Measurements from ENCODE around the gene QSER1.
"Not testable (repeated sequence)": the region's sequence is repeated elsewhere in the genome, so short reads cannot be mapped to it uniquely, and the experiment has no call there.

Gene QSER1

GRCh38 chr11:32891657-32892354 is 805 bp upstream of the QSER1 start:
- DNase-seq, result peak in 1 of 2 donors; percentile 7

- peak in 1 of 2 donors; percentile 44 for DNase-seq
Measured at GRCh38 chr11:32893093-32893342, 407 bp downstream of the QSER1 start.

DNA sequence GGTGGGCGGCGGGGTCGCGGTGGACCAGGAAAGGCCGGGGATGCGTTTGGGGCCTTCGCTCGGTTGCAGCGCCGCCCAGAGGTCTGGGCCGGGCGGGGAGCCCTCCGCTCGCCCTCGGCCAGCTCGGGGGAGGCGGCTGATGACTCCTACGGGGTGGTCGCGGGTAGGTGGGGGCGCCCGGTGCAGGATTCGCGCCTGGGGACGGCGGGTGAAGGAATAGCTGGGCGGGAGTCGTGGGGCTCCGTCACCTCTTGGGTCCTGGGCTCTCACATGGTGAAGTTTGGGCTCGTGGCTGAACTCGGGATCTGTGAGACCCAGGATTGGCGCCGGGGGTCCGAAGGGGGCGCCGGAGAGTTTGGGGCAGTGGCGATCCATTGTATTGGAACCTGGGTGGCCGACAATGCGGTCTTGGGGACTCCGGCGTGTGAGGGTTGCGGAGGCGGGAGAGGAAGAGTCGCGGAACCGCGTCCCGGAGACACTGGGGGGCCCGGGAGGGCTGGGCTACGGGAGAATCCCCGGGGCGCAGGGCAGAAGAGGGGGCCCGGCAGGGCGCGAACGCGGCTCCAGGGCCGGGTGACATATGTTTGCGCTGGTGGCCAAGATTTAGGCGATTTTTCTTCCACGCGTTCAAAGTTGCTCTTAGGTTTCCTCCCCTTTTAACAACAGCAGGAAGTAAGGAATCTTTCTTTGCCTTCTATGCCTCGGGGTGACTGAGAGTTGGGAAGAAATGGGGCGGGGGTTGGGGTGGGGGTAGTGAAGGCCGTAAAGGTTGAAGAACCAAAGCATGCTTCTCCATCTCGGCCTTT is 935 bp downstream of the QSER1 start:
- DNase-seq, result peak in 1 of 2 donors; percentile 45

DNA sequence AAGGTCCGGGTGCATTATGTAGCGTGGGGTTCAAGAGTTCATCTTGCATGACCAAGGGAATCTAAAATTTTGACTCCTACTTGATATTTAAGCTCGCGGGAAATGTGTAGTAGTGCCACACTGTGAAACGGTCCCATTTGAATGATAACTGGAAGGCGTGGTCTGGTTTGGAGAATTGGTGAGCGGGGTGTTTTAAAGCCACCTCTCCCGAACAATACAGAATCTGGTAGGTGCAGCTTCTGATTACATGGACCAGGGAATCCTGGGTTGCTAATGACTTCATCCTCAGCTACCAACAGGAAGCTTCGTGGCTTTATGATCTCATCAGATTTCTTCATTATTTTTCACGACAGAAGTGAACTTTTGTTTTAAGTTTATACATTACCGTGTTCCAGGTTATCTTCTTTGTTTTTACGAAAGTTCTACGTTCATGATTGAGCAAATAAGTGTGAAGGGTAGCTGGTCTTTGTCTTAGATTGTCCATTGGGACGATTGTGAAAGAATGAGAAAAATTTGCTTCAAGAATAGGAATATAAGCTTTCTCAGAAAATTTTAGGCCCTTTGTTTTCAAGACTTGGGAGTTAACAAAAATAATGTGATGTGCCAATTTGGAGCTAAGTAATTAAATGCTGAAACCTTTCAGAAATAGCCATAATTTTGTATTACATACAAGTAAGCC is 1.7 kb downstream of the QSER1 start:
- DNase-seq, result peak; percentile 5 to 34

DNA sequence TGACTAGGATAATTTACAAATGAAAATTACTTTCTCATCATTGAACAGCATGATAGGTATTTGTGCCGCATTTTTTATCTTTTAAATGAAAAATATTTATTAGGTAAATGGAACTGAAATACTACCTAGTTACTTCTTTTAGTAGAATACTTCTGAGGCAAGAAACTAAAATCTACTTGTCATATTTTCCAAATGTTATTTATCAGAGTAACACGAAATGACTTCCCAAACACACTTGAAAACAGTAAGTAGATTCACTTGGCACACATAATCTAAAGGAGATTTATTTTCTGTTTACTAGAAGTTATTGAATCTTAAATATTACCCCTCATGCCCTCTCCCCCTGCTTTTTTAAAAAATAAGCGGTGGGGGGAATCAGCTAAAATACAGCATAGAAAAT is 2.3 kb downstream of the QSER1 start:
- no peak for DNase-seq

DNA sequence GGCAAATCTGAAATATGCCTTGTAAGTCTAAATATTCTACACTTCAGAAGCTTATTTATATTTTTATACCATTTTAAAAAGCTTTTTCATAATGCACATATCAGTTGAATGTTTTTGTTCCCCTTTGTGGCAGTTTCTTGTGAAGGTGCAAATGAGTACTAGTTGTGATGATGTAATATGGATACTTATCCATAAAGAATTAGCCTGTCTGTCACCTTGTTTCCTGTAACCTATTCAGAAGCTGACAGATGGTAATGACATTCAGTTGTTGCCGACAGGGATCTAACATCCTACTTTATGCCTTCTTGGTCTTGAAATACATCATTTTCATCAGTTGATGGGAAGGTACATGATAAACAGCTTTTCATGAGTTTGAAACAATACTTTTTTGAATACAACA is 2.9 kb downstream of the QSER1 start:
- DNase-seq, result no peak

DNA sequence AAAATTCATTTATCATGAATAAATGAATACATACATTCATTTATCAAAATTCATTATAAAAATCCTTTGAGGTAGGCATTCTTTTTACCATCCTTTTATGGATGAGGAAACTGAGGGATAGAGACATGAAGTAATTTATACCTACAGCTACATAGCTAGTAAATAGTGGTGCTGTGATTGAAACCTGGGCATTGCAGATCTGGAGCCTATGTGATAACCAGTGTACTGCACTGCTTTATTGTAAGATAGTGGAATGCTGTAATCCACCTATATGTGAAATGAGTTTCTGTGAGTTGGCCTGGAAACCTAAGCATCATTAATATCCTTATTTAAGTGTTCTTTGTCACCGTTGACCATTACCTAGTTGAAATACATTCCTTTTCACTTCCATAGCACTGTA is 4.5 kb downstream of the QSER1 start:
- no peak for DNase-seq

- DNase-seq, result no peak
Measured at GRCh38 chr11:32899438-32899837, 6.8 kb downstream of the QSER1 start.

DNA sequence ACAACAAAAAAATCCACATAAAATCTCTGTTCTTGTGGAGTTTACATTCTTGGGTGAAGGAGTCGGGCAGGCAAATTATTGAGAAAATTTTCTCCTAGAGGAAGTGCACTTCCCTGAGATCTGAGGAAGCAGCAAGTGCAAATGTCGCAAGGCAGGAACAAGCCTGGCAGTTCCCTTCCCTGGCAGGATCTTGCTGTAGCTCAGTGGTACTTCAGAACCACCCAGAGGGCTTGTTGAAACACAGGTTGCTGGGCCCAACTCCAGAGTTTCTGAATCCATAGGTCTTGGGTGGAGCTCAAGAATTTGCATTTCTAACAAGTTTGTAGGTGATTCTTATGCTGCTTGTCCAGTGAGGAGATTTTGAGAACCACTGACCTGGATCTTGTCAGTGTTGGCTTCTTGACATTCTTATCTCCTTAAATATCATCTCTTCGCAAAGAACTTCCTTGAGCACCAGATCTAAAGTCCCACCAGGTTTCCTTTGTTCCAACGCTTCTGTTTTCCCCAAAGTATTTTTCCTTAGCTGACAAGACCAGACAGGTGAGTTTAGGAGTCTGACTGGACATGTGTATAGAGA is 9.6 kb downstream of the QSER1 start:
- DNase-seq, result no peak

DNA sequence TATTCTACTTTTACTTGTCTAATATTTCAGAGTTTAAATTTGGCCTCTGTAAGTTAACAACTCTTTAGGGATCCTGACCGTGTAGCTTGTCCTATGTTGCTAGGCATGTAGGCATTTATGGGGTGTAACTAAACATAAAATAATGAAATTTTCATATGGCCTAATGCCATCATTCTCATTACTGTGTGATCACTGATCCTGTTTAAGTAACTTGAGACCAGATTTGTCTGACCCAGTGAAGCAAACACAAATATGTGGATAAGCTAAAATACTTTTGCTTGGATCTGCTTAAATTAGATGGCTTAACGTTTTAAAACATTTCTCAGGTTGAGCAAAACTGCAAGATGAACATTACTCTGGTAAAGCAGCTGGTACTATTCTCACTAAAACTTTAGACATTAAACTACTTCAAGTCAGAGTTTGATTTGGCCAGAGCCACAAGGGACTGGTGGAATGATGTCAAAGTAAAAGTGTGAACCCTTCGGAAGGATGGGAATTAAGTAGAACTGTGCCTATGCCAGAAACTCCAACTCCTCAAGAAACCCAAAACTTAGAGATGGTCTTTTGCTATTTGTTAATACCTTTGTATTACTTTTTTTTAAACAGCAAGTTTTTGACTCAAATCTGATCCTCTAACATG is 12.5 kb downstream of the QSER1 start:
- DNase-seq, result no peak

DNA sequence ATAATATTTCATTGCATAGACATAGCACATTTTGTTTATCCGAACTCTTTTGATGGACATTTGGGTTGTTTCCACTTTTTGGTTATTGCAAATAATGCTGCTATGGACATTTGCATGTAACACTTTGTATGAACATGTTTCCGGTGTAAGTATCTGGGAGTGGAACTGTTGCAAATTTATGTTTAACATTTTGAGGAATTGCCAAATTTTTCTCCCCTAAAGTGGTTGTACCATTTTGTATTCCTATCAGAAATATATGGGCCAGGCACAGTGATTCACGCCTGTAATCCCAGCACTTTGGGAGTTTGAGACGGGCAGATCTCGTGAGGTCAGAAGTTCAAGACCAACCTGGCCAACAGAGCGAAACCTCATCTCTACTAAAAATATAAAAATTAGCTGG is 16.0 kb downstream of the QSER1 start:
- no peak for DNase-seq

- DNase-seq, result no peak
Measured at GRCh38 chr11:32911413-32911812, 18.8 kb downstream of the QSER1 start.

GRCh38 chr11:32913445-32913844 is 20.8 kb downstream of the QSER1 start:
- DNase-seq, result no peak

GRCh38 chr11:32916361-32916760 is 23.8 kb downstream of the QSER1 start:
- no peak for DNase-seq

DNA sequence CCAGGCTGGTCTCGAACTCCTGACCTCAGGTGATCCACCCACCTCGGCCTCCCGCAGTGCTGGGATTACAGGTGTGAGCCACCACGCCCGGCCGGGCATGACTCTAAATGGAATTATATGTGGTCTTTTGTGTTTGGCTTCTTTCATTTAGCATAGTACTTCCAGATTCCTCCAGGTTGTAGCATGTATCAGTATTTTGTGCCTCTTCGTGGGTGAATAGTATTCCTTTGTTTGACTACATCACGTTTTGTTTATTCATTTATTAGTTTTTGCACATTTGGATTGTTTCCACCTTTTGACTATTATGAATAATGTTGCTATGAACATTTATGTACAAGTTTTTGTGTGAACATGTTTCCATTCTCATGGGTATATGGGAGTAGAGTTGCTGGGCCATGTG is 24.4 kb downstream of the QSER1 start:
- no peak for DNase-seq

DNA sequence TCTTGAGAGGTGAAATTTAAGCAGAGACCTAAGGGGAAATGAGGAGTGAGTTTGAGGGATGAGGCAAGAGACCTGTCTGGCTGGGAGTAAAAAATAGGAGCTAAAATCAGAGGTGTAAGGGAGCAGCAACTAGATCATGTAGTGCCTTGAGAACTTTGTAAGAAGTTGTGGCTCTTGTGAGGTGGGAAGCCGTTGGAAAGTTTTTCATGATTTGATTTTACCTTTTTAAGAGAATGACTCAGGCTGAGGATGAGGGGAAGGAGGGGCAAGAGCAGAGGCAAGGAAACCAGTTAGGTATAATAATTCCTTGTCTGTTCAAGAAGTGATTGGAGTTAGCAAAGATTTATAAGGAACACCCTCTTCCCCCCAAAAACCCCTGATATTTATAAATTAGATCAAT is 25.8 kb downstream of the QSER1 start:
- no peak for DNase-seq

GRCh38 chr11:32919338-32919737 is 26.7 kb downstream of the QSER1 start:
- no peak for DNase-seq

DNA sequence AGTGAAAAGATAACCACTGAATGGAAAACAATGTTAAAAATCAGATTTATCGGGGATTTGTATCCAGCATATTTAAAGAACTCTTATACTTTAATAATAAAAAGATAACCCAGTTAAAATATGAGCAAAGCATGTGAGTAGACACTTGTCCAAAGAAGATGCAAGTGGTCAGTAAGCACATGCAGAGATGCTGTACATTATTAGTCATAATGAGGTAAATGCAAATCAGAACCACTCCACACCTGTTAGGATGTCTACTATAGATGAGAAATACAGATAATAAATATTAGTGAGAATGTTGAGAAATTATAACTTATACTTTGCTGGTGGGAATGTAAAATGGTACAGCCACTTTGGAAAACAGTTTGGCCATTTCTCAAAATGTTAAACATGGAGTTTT is 28.0 kb downstream of the QSER1 start:
- no peak for DNase-seq

- DNase-seq, result no peak
Measured at GRCh38 chr11:32921204-32921603, 28.6 kb downstream of the QSER1 start.

DNA sequence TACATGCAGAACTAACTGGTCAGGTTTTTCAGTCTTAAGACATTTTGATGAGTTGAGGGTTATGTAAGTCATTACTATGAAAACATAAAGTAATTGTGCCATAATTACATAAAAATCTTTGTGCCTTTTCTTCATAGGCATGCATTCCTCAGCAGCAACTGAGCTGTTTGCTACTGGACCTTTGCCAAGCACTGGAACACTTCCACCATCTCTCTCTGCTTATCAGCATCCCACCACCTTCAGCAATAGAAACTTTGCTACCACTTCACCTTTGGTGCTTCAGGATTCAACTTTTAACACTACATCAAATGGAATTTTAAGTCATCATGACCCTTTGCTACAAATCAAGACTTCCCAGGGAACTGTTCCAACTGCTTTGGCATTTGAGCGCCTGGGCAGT is 39.0 kb downstream of the QSER1 start:
- no peak for DNase-seq

DNA sequence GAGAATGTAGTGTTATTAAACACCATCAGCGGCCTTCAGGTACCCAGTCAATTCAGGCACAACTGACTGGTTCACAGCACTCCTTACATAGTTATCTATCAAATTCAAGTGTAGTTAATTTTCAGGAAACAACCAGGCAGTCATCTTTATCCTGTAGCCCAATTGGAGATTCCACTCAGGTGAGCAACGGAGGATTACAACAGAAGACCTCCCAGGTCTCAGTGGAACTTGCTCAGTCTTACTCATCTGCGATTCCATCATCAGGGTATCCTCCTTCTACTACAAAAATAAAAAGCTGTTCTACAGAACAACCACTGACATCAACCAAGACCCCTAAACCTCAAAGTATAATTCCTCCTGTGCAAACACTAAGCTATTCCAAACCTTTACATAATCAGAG is 39.6 kb downstream of the QSER1 start:
- no peak for DNase-seq

GRCh38 chr11:32935462-32936029 is 42.9 kb downstream of the QSER1 start:
- no peak for DNase-seq

DNA sequence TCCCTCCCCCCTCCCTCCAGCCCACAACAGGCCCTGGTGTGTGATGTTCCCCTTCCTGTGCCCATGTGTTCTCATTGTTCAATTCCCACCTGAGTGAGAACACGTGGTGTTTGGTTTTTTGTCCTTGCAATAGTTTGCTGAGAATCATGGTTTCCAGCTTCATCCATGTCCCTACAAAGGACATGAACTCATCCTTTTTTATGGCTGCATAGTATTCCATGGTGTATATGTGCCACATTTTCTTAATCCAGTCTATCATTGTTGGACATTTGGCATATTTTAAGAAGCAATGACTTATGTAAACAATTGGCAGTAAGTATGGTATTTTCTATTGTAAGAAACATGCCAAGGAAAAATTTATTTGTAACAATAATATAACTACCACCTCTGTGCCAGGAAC is 43.6 kb downstream of the QSER1 start:
- DNase-seq, result not testable (repeated sequence)

All from CD4-positive, alpha-beta T cell treated with Interleukin-1 beta for 1 hour (primary cell).